ENCODE data around the gene BDKRB2.

The BDKRB2 gene

GRCh38 chr14:96275177-96276112 lies 70.8 kb downstream of the BDKRB2 start:
- TF ChIP-seq ZNF384 (IDR thresholded peaks at IDR 0.05) = no peak
- TF ChIP-seq SP1 (IDR thresholded peaks at IDR 0.05) = no peak
- no peak for TF ChIP-seq SUZ12 (IDR thresholded peaks at IDR 0.05)
- no peak for TF ChIP-seq L3MBTL2 (conservative IDR thresholded peaks at IDR 0.05)
- TF ChIP-seq ELF4 (IDR thresholded peaks at IDR 0.05) = no peak
- TF ChIP-seq HDGF (IDR thresholded peaks at IDR 0.05; ENCODE audit: borderline replicate concordance) = no peak
- TF ChIP-seq BHLHE40 (IDR thresholded peaks at IDR 0.05; ENCODE audit: borderline replicate concordance) = no peak
- no peak for TF ChIP-seq FOXK2 (IDR thresholded peaks at IDR 0.05)
- no peak for TF ChIP-seq PKNOX1 (IDR thresholded peaks at IDR 0.05)
- TF ChIP-seq FOXA1 (IDR thresholded peaks at IDR 0.05) = no peak
- TF ChIP-seq ARNT (IDR thresholded peaks at IDR 0.05) = no peak
- TF ChIP-seq NFRKB (IDR thresholded peaks at IDR 0.05) = no peak
- TF ChIP-seq LEF1 (IDR thresholded peaks at IDR 0.05; ENCODE audit: borderline replicate concordance) = no peak
- TF ChIP-seq FOXM1 (IDR thresholded peaks at IDR 0.05; ENCODE audit: borderline replicate concordance) = no peak
- no peak for TF ChIP-seq TARDBP (IDR thresholded peaks at IDR 0.05)
- TF ChIP-seq CTBP1 (IDR thresholded peaks at IDR 0.05; ENCODE audit: borderline replicate concordance) = no peak
- POLR2A ChIA-PET = no interaction called here

GRCh38 chr14:96277890-96278289 lies 73.3 kb downstream of the BDKRB2 start:
- CTCF ChIA-PET = interaction anchor here (1.3 kb wide), 1 partner anchor 179 kb away, joined by 3 read pairs; no protein-coding TSS in a partner anchor
- no peak for TF ChIP-seq L3MBTL2 (conservative IDR thresholded peaks at IDR 0.05)
- TF ChIP-seq PKNOX1 (IDR thresholded peaks at IDR 0.05) = peak; percentile 38; the same call in 1 of the 2 replicates
- POLR2A ChIA-PET = no interaction called here
- DNase-seq (ENCODE audit: extremely low spot score) = no peak

More at GRCh38 chr14:96275177-96276112, 70.8 kb downstream of the BDKRB2 start:
- CTCF ChIA-PET = interaction anchor here (0.5 to 4.0 kb wide), 10 partner anchors 10 to 420 kb away, joined by 3 to 35 read pairs (median 3); no protein-coding TSS in a partner anchor
- DNase-seq (ENCODE audit: extremely low spot score) = peak; percentile 76

GRCh38 chr14:96279564-96279963 lies 74.9 kb downstream of the BDKRB2 start:
- DNase-seq (ENCODE audit: extremely low spot score) = no peak
- POLR2A ChIA-PET = no interaction called here
- CTCF ChIA-PET = interaction anchor here (1.2 kb wide), 1 partner anchor 179 kb away, joined by 3 read pairs; no protein-coding TSS in a partner anchor
- TF ChIP-seq ELF4 (IDR thresholded peaks at IDR 0.05) = no peak
- no peak for TF ChIP-seq FOXK2 (IDR thresholded peaks at IDR 0.05)
- no peak for TF ChIP-seq L3MBTL2 (conservative IDR thresholded peaks at IDR 0.05)
- no peak for TF ChIP-seq FOXM1 (IDR thresholded peaks at IDR 0.05; ENCODE audit: borderline replicate concordance)
- TF ChIP-seq NFRKB (IDR thresholded peaks at IDR 0.05) = no peak
- TF ChIP-seq BHLHE40 (IDR thresholded peaks at IDR 0.05; ENCODE audit: borderline replicate concordance) = no peak
- TF ChIP-seq LEF1 (IDR thresholded peaks at IDR 0.05; ENCODE audit: borderline replicate concordance) = no peak
- no peak for TF ChIP-seq PKNOX1 (IDR thresholded peaks at IDR 0.05)
- no peak for TF ChIP-seq HDGF (IDR thresholded peaks at IDR 0.05; ENCODE audit: borderline replicate concordance)
- no peak for TF ChIP-seq ARNT (IDR thresholded peaks at IDR 0.05)
- TF ChIP-seq SP1 (IDR thresholded peaks at IDR 0.05) = no peak

GRCh38 chr14:96280104-96280503 lies 75.5 kb downstream of the BDKRB2 start:
- no peak for DNase-seq (ENCODE audit: extremely low spot score)
- ChIA-PET POLR2A (no interaction called here), CTCF (no interaction called here)
- TF ChIP-seq ELF4 (IDR thresholded peaks at IDR 0.05) = no peak
- TF ChIP-seq FOXA1 (IDR thresholded peaks at IDR 0.05) = no peak
- TF ChIP-seq SUZ12 (IDR thresholded peaks at IDR 0.05) = no peak
- no peak for TF ChIP-seq FOXK2 (IDR thresholded peaks at IDR 0.05)
- no peak for TF ChIP-seq LEF1 (IDR thresholded peaks at IDR 0.05; ENCODE audit: borderline replicate concordance)
- TF ChIP-seq BHLHE40 (IDR thresholded peaks at IDR 0.05; ENCODE audit: borderline replicate concordance) = no peak
- no peak for TF ChIP-seq ZNF384 (IDR thresholded peaks at IDR 0.05)

- no peak for DNase-seq (ENCODE audit: extremely low spot score)
- TF ChIP-seq PKNOX1 (IDR thresholded peaks at IDR 0.05) (no peak), NFRKB (IDR thresholded peaks at IDR 0.05) (no peak), BHLHE40 (IDR thresholded peaks at IDR 0.05; ENCODE audit: borderline replicate concordance) (no peak), FOXM1 (IDR thresholded peaks at IDR 0.05; ENCODE audit: borderline replicate concordance) (no peak), ELF4 (IDR thresholded peaks at IDR 0.05) (no peak), FOXK2 (IDR thresholded peaks at IDR 0.05) (no peak), SP1 (IDR thresholded peaks at IDR 0.05) (no peak), TARDBP (IDR thresholded peaks at IDR 0.05) (no peak), ZNF384 (IDR thresholded peaks at IDR 0.05) (no peak), ARNT (IDR thresholded peaks at IDR 0.05) (no peak), CTBP1 (IDR thresholded peaks at IDR 0.05; ENCODE audit: borderline replicate concordance) (no peak), LEF1 (IDR thresholded peaks at IDR 0.05; ENCODE audit: borderline replicate concordance) (no peak), HDGF (IDR thresholded peaks at IDR 0.05; ENCODE audit: borderline replicate concordance) (no peak), SUZ12 (IDR thresholded peaks at IDR 0.05) (no peak), FOXA1 (IDR thresholded peaks at IDR 0.05) (no peak), L3MBTL2 (conservative IDR thresholded peaks at IDR 0.05) (no peak)
- ChIA-PET CTCF (no interaction called here), POLR2A (no interaction called here)
These were observed 76.8 kb downstream of the BDKRB2 start for GRCh38 chr14:96281486-96281885.

All from HEK293T (cell line).